B cell (primary cell): ENCODE data around the gene APH1A. TPM values are rescaled to one million over a fixed set of nuclear protein-coding genes. Genes with fewer than 3 reads are reported as not detected.

Experiments
- ATAC-seq: fragments of 200-7000 bp; cut with Tn5 transposase; one replicate; pipeline ENCODE4 v1.10.0; 2021; ENCODE audit warnings: low read depth, mild to moderate bottlenecking, moderate number of reproducible peaks, moderate library complexity
- CTCF ChIA-PET: fragments of 350-600 bp; sonication (Branson Sonifier 250); formaldehyde crosslinking; loops from one replicate; lab custom pipeline; 2021; ENCODE audit warnings: antibody characterized with exemption, inconsistent platforms; lab: Charles Lee
- POLR2A ChIA-PET: fragments of 350-600 bp; sonication (Branson Sonifier 250); formaldehyde crosslinking; loops from one replicate; lab custom pipeline; 2021; ENCODE audit warnings: antibody characterized with exemption; lab: Charles Lee
- DNase-seq: peaks from one replicate; pipeline ENCODE4 v3.0.0; 2013
- H2AFZ ChIP-seq: 2 replicates; pipeline ENCODE4 v1.6.1; 2012; ENCODE audit warnings: mild to moderate bottlenecking, low read depth, low read length; ENCODE audit not compliant: insufficient read depth, poor library complexity, severe bottlenecking
- H3K27ac ChIP-seq, 2 donors: 1 replicate in 1 of 2; 2 replicates in 1 of 2; pipeline ENCODE4 v1.5.1; 2012 to 2013; ENCODE audit warnings: low read length in 2 of 2, mild to moderate bottlenecking in 2 of 2, moderate library complexity in 1 of 2
- H3K27me3 ChIP-seq, 4 experiments: fragments of 200-600 bp in 1 of 4; sonication (generic) in 1 of 4; replicated peaks in 1 of 4; 1 replicate in 2 of 4; 2 replicates in 2 of 4; pipeline versions ENCODE4 v1.6.1 to v1.7.0; 2013 to 2016; ENCODE audit warnings: low read length in 3 of 4, mild to moderate bottlenecking in 2 of 4, mixed read lengths in 1 of 4, moderate library complexity in 1 of 4; ENCODE audit not compliant: insufficient read depth in 4 of 4, control insufficient read depth in 3 of 4; ENCODE audit errors: control extremely low read depth in 1 of 4
- H3K36me3 ChIP-seq, 2 experiments: replicated peaks in 1 of 2; 1 replicate in 1 of 2; 2 replicates in 1 of 2; pipeline versions ENCODE4 v1.6.1 to v1.7.1; 2013; ENCODE audit warnings: low read length in 1 of 2; ENCODE audit not compliant: insufficient read depth in 2 of 2, control insufficient read depth in 1 of 2; ENCODE audit errors: control extremely low read depth in 1 of 2, extremely low read depth in 1 of 2
- H3K4me1 ChIP-seq, 2 donors: fragments of 200-600 bp in 1 of 2; sonication (generic) in 1 of 2; 1 replicate in 1 of 2; 2 replicates in 1 of 2; pipeline versions ENCODE4 v1.5.1 to v1.6.1; 2013 to 2017; ENCODE audit warnings: low read length in 2 of 2; ENCODE audit not compliant: control insufficient read depth in 2 of 2, insufficient read depth in 2 of 2
- H3K4me2 ChIP-seq: replicated peaks from 2 replicates; pipeline ENCODE3; 2012; ENCODE audit warnings: mild to moderate bottlenecking, low read depth, low read length; ENCODE audit not compliant: poor library complexity, severe bottlenecking
- H3K4me3 ChIP-seq, 5 experiments: fragments of 200-600 bp in 1 of 5; sonication (generic) in 1 of 5; 1 replicate in 3 of 5; 2 replicates in 2 of 5; pipeline versions ENCODE4 v1.5.1 to v1.7.0; 2011 to 2016; ENCODE audit warnings: low read length in 4 of 5, mild to moderate bottlenecking in 4 of 5, low read depth in 2 of 5, control low read depth in 1 of 5, moderate library complexity in 1 of 5; ENCODE audit not compliant: insufficient read depth in 1 of 5; ENCODE audit errors: control extremely low read depth in 1 of 5, extremely low read depth in 1 of 5
- H3K79me2 ChIP-seq: fragments of 200-600 bp; sonication (generic); one replicate; pipeline ENCODE4 v1.6.0; 2016; ENCODE audit warnings: low read length; ENCODE audit not compliant: control insufficient read depth, insufficient read depth
- H3K9ac ChIP-seq: fragments of 200-600 bp; sonication (generic); 2 replicates; pipeline ENCODE4 v1.6.1; 2017; ENCODE audit warnings: mild to moderate bottlenecking, low read length, moderate library complexity
- H3K9me3 ChIP-seq, 3 donors: one replicate each; pipeline versions ENCODE4 v1.6.1 to v1.7.1; 2013; ENCODE audit warnings: low read length in 2 of 3; ENCODE audit not compliant: control insufficient read depth in 2 of 3, insufficient read depth in 1 of 3; ENCODE audit errors: control extremely low read depth in 1 of 3
- H4K20me1 ChIP-seq: 2 replicates; pipeline ENCODE4 v1.6.0; 2012; ENCODE audit warnings: mild to moderate bottlenecking, low read length; ENCODE audit not compliant: insufficient read depth, control insufficient read depth, poor library complexity, severe bottlenecking
- H3K27ac Mint-ChIP-seq: one replicate; pipeline ENCODE4 v1.8.0; 2021; ENCODE audit warnings: mixed read lengths
- H3K27me3 Mint-ChIP-seq: one replicate; pipeline ENCODE4 v1.8.0; 2021; ENCODE audit warnings: mixed read lengths
- H3K4me1 Mint-ChIP-seq: one replicate; pipeline ENCODE4 v1.8.0; 2021; ENCODE audit warnings: mixed read lengths
- H3K4me3 Mint-ChIP-seq: one replicate; pipeline ENCODE4 v1.8.0; 2021; ENCODE audit warnings: mixed read lengths
- H3K9me3 Mint-ChIP-seq: one replicate; pipeline ENCODE4 v1.8.0; 2022; ENCODE audit warnings: mixed read lengths; ENCODE audit not compliant: insufficient read depth
- CTCF ChIP-seq: fragments of 200-600 bp; IDR thresholded peaks from one replicate; pipeline ENCODE4 v1.8.0; 2022; ENCODE audit warnings: antibody characterized with exemption, mild to moderate bottlenecking
- EZH2 ChIP-seq: IDR thresholded peaks from 2 replicates; pipeline ENCODE4 v1.6.1; 2012; ENCODE audit warnings: borderline replicate concordance, low read depth, mild to moderate bottlenecking, moderate library complexity, low read length; ENCODE audit not compliant: insufficient read depth, poor library complexity, severe bottlenecking
- WGBS: methylation state at CpG from one replicate; pipeline ENCODE4 v1.1.5; 2013; ENCODE audit warnings: missing lambda C conversion rate; ENCODE audit not compliant: insufficient coverage; 5-methylcytosine and 5-hydroxymethylcytosine counted together
- intact Hi-C: fragments of 100-400 bp; cut with micrococcal nuclease; formaldehyde crosslinking; loops from one replicate; pipeline ENCODE4 v1.10.0; 2022
- polyA plus RNA-seq: library from polyadenylated mRNA; depleted of rRNA; stranded (reverse); fragments of >200 nt; gene quantifications from 2 replicates; pipeline ENCODE4 v1.2.3, GENCODE V29; 2012
- total RNA-seq, 2 donors: library from RNA; stranded (reverse); fragments of 120-200 nt in 1 of 2; gene quantifications; 1 replicate in 1 of 2; 2 replicates in 1 of 2; pipeline versions ENCODE4 v1.2.3 to v1.2.4, GENCODE V29; 2013 to 2022

APH1A gene
- total and polyA plus RNA-seq, 2 donors (not counting 1 experiment from before 2014, with no cell fraction given) = 135 to 165 TPM

- Histone ChIP-seq H3K36me3 (peaks cover 0 to 4% of the 10 kb centered on the region in 2 experiments), H2AFZ (peak overlapping the region; percentile 70), H3K79me2 (peaks cover 27% of the 10 kb centered on the region), H3K27me3 (no peaks in the 10 kb centered on the region), H3K4me2 (peak overlapping the region; percentile 93), H3K4me3 (peak overlapping the region; percentile 83 to 98 (median 86)), H4K20me1 (no peaks in the 10 kb centered on the region), H3K9ac (peak overlapping the region; percentile 90), H3K9me3 (no peaks in the 10 kb centered on the region), H3K4me1 (peaks cover 23% of the 10 kb centered on the region in 2 donors), H3K27ac (peak overlapping the region; percentile 97 to 98)
- Mint-ChIP-seq H3K27me3 (no peaks in the 10 kb centered on the region), H3K9me3 (no peaks in the 10 kb centered on the region), H3K4me3 (no peak overlapping the region), H3K4me1 (peaks cover 16% of the 10 kb centered on the region), H3K27ac (no peak overlapping the region)
- WGBS = under 1% methylated on average over 17 of the region's 27 CpGs
- intact Hi-C loops = loop anchor here (5.0 kb wide), 1 partner anchor 47 kb away; the partner anchor contains the start of gene CIART
- POLR2A ChIA-PET = interaction anchor here (0.5 to 2.1 kb wide), 7 partner anchors 20 to 129 kb away, joined by 3 to 8 read pairs (median 5); partner anchors contain the start of genes APH1A and RPRD2
- TF ChIP-seq EZH2 = no peak
- TF ChIP-seq CTCF = no peak
- DNase-seq = peak; percentile 69
- ATAC-seq = no peak
- CTCF ChIA-PET = interaction anchor here (0.7 to 1.3 kb wide), 3 partner anchors 11 to 308 kb away, joined by 3 to 4 read pairs (median 3); no protein-coding TSS in a partner anchor
Measured at GRCh38 chr1:150235294-150235851, 33.4 kb downstream of the APH1A start.
